ENCODE data around the gene SECISBP2L.
"Not testable (repeated sequence)": the region's sequence is repeated elsewhere in the genome, so short reads cannot be mapped to it uniquely, and the experiment has no call there.

GRCh38 chr15:49074589-49075287, 28.5 kb upstream of the SECISBP2L start:
- not testable (repeated sequence) for TF ChIP-seq CTCF (conservative IDR thresholded peaks at IDR 0.05; ENCODE audit: low read depth, low read length); EZH2 (IDR thresholded peaks at IDR 0.05; ENCODE audit: borderline replicate concordance, low read depth, low read length, poor library complexity, severe bottlenecking)

Measured in A673 (cell line).